IPS-18c (cell line): Measurements from ENCODE around the gene DIP2C.
"Not testable (repeated sequence)": the region's sequence is repeated elsewhere in the genome, so short reads cannot be mapped to it uniquely, and the experiment has no call there.

ENCODE experiments used
- H3K4me3 ChIP-seq: 2 replicates; pipeline ENCODE4 v1.7.0; 2013; ENCODE audit warnings: low read depth, mild to moderate bottlenecking, low read length, moderate library complexity; ENCODE audit not compliant: insufficient read depth
- H3K9me3 ChIP-seq: one replicate; pipeline ENCODE4 v1.6.1; 2013; ENCODE audit warnings: mild to moderate bottlenecking, low read length, moderate library complexity; ENCODE audit not compliant: control insufficient read depth, insufficient read depth

Gene DIP2C

DNA sequence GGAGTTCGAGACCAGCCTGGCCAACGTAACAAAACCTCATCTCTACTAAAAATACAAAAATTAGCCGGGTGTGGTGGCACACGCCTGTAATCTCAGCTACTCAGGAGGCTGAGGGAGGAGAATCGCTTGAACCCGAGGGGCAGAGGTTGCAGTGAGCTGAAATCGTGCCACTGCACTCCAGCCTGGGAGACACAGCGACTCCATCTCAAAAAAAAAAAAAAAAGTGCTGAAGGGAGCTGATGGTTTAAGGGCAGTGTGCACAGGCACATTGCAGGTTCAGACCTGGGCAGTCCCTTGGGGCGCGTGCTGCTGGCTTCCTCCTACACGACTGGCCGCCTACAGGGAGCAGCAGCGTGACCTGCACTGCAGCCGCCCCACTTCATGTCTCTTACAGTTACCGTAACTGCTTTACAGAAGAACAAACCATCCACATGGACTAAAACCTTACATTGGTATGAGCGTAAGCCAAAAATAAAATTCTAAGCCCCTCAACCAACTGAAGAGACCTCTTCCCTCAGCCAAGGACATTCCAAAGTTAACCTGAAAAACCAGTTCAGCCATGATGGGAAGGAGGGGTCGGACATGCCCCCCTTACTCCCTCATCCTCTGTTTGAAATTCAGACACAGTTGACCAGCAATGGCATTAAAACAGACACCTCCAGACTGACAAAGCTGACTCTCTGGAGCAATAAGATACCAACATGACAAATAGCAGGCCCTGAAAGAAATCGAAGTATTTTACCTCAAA is 292.0 kb downstream of the DIP2C start:
- H3K4me3 ChIP-seq, result no peak overlapping the region
- H3K9me3 ChIP-seq, result no peaks in the 10 kb centered on the region

- Histone ChIP-seq H3K4me3 (no peak overlapping the region), H3K9me3 (no peaks in the 10 kb centered on the region)
These were observed 292.8 kb downstream of the DIP2C start for GRCh38 chr10:396535-397220.

GRCh38 chr10:396107-396506 is 293.4 kb downstream of the DIP2C start:
- Histone ChIP-seq H3K4me3 (no peak overlapping the region), H3K9me3 (no peaks in the 10 kb centered on the region)

GRCh38 chr10:395665-396064 is 293.8 kb downstream of the DIP2C start:
- no peak overlapping the region for H3K4me3 ChIP-seq
- H3K9me3 ChIP-seq, result no peaks in the 10 kb centered on the region

- not testable (repeated sequence) for H3K4me3 ChIP-seq, H3K9me3 ChIP-seq
These were observed 294.9 kb downstream of the DIP2C start for GRCh38 chr10:394439-395101.

GRCh38 chr10:393787-394438 is 295.6 kb downstream of the DIP2C start:
- H3K4me3 ChIP-seq, result no peak overlapping the region
- peaks cover 3% of the 10 kb centered on the region for H3K9me3 ChIP-seq

GRCh38 chr10:393106-393745 is 296.2 kb downstream of the DIP2C start:
- peaks cover 3% of the 10 kb centered on the region for H3K9me3 ChIP-seq
- H3K4me3 ChIP-seq, result no peak overlapping the region

- Histone ChIP-seq H3K4me3 (no peak overlapping the region), H3K9me3 (peaks cover 3% of the 10 kb centered on the region)
These were observed 296.8 kb downstream of the DIP2C start for GRCh38 chr10:392705-393037.

GRCh38 chr10:391847-392704 is 297.4 kb downstream of the DIP2C start:
- H3K9me3 ChIP-seq, result peaks cover 3% of the 10 kb centered on the region
- no peak overlapping the region for H3K4me3 ChIP-seq

DNA sequence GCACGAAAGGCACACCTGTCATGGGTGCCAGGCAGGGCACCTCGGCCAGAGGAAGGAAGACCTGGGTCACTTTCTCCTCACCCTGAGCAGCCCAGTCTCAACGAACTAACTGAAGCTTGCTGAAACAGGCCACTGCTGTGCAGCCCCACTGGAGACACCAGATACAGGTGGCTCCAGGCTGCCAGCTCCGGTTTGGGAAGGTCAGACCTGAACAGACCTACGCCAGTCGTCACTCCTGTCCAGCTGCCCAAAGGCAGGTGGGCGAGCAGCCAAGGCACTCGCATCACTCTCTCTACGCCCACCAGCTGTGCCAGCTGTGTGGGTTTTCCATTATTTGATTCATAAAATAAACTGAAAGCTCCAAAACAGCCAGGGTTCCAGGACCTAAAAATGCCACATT is 298.2 kb downstream of the DIP2C start:
- no peak overlapping the region for H3K4me3 ChIP-seq
- peaks cover 3% of the 10 kb centered on the region for H3K9me3 ChIP-seq

- Histone ChIP-seq H3K4me3 (no peak overlapping the region), H3K9me3 (peaks cover 3% of the 10 kb centered on the region)
These were observed 298.9 kb downstream of the DIP2C start for GRCh38 chr10:390449-391100.

GRCh38 chr10:389836-390448 is 299.5 kb downstream of the DIP2C start:
- H3K9me3 ChIP-seq, result peaks cover 3% of the 10 kb centered on the region
- no peak overlapping the region for H3K4me3 ChIP-seq

DNA sequence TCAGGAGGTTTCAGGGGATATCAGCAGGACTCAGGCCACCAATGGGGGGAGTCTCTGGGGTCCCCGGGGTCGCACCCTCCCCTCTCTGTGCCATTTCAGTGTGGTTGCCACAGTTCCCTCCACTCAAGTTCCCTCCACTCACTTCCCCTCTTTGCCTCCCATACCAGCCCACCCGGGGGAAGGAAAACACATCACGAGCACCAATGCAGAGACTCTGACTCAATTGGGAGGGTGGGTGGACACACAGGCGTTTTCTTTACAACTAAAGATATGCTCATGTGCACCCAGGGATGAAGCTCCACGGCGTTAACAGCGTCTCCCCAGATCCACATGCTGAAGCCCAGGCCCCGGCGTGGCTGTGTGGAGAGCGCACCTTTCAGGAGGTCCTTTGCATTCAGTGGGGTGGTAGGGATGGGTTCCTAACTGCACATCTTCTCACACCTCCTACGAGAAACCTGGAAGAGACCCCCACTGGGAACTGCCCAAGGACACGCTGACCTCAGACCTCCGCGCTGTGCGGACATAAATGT is 300.1 kb downstream of the DIP2C start:
- H3K4me3 ChIP-seq, result no peak overlapping the region
- peaks cover 3% of the 10 kb centered on the region for H3K9me3 ChIP-seq

- Histone ChIP-seq H3K9me3 (peaks cover 3% of the 10 kb centered on the region), H3K4me3 (no peak overlapping the region)
These were observed 300.8 kb downstream of the DIP2C start for GRCh38 chr10:388661-389045.

DNA sequence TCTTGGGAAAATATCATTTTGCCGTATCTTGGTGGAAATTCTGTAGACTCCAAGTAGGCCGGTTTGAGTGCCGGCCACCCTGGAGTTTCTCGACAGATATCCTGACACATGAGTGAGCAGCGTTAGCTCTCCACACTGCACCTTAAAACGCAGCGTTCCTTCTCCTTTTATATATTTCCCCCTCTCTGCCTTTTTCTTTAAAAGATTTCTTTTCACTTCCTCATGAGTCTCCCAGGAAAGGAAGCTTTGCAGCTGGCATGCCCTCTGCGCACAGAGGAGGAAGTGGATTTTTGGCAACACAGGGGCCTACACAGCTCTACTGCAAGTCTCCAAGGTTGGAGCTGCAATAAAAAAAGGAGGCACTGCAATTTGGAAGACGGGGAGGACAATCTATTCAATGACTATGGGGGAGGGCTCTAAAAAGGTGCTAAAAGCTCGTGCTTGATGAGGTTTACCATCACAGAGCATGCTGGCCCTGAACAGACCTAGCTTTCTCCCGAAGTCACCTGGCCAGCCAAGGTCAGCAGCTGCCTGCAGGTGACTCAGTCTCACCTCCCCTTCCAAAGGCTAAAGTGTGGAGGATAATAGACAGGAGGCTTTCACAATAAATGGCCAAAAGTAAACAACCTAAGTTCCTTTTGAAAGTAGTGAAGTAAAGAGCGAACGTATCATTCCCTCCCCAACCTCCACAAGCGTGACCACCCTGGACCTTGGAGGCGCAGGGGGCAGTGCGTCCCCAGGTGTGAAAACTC is 301.4 kb downstream of the DIP2C start:
- Histone ChIP-seq H3K9me3 (peaks cover 3% of the 10 kb centered on the region), H3K4me3 (no peak overlapping the region)
